ENCODE data around the gene PCDHGA2. TPM values are rescaled to one million over a fixed set of nuclear protein-coding genes. Genes with fewer than 3 reads are reported as not detected.
"Not testable (repeated sequence)": the region's sequence is repeated elsewhere in the genome, so short reads cannot be mapped to it uniquely, and the experiment has no call there.

The PCDHGA2 gene
- polyA plus RNA-seq, 1 donor from 2014 or later = 0.21 TPM

- H3K4me2 ChIP-seq (ENCODE audit: low read length) = no peak overlapping the region
- H3K36me3 ChIP-seq (ENCODE audit: insufficient read depth, low read length) = no peaks in the 10 kb centered on the region
- peaks cover 31% of the 10 kb centered on the region for H3K9me3 ChIP-seq (ENCODE audit: low read length)
- no peaks in the 10 kb centered on the region for H4K20me1 ChIP-seq (ENCODE audit: insufficient read depth)
- no peak overlapping the region for H3K27ac ChIP-seq (ENCODE audit: low read length)
- TF ChIP-seq MXI1 (conservative IDR thresholded peaks at IDR 0.05; ENCODE audit: poor library complexity, severe bottlenecking) (no peak), EZH2 (IDR thresholded peaks at IDR 0.05; ENCODE audit: borderline replicate concordance, insufficient read depth, low read length, poor library complexity, severe bottlenecking) (no peak), EP300 (conservative IDR thresholded peaks at IDR 0.05; ENCODE audit: poor library complexity, severe bottlenecking) (no peak), SMC3 (conservative IDR thresholded peaks at IDR 0.05; ENCODE audit: poor library complexity) (no peak), CTCF (IDR thresholded peaks at IDR 0.05; ENCODE audit: poor library complexity, severe bottlenecking) (no peak), POLR2AphosphoS5 (IDR thresholded peaks at IDR 0.05) (no peak), REST (IDR thresholded peaks at IDR 0.05; ENCODE audit: borderline replicate concordance) (no peak), TAF1 (IDR thresholded peaks at IDR 0.05; ENCODE audit: low read depth) (no peak), RAD21 (conservative IDR thresholded peaks at IDR 0.05) (no peak)
- H3K4me3 ChIP-seq (ENCODE audit: low read length) = no peak overlapping the region
- H3K9me2 ChIP-seq (ENCODE audit: insufficient read depth, low read length) = no peaks in the 10 kb centered on the region
- H3F3A ChIP-seq (ENCODE audit: insufficient read depth, low read length, poor library complexity, severe bottlenecking) = no peaks in the 10 kb centered on the region
- H2AFZ ChIP-seq (ENCODE audit: low read depth, low read length) = no peak overlapping the region
- H3K27me3 ChIP-seq (ENCODE audit: insufficient read depth, low read depth, low read length) = no peaks in the 10 kb centered on the region
- no peaks in the 10 kb centered on the region for H3K79me2 ChIP-seq (replicated peaks; ENCODE audit: insufficient read depth, low read length)
- no peak overlapping the region for H3K9ac ChIP-seq (ENCODE audit: low read length)
Observed at GRCh38 chr5:141384471-141385267, 46.1 kb downstream of the PCDHGA2 start.

- Histone ChIP-seq H3K4me3 (ENCODE audit: low read length) (peak within 1 kb of the TSS; percentile 53), H3K9me3 (ENCODE audit: low read length) (peaks cover 36% of the 10 kb centered on the region), H3K27ac (ENCODE audit: low read length) (peak within 1 kb of the TSS; percentile 41)
- not testable (repeated sequence) for H3K36me3 ChIP-seq (ENCODE audit: insufficient read depth, low read length); H3K9ac ChIP-seq (ENCODE audit: low read length); H4K20me1 ChIP-seq (ENCODE audit: insufficient read depth); H3K79me2 ChIP-seq (replicated peaks; ENCODE audit: insufficient read depth, low read length); H3K27me3 ChIP-seq (ENCODE audit: insufficient read depth, low read depth, low read length); H2AFZ ChIP-seq (ENCODE audit: low read depth, low read length); H3K9me2 ChIP-seq (ENCODE audit: insufficient read depth, low read length); H3K4me2 ChIP-seq (ENCODE audit: low read length); H3F3A ChIP-seq (ENCODE audit: insufficient read depth, low read length, poor library complexity, severe bottlenecking)
- TF ChIP-seq RAD21 (conservative IDR thresholded peaks at IDR 0.05) = peak; percentile 70
- TF ChIP-seq SMC3 (conservative IDR thresholded peaks at IDR 0.05; ENCODE audit: poor library complexity) = peak; percentile 65
- TF ChIP-seq CTCF (IDR thresholded peaks at IDR 0.05; ENCODE audit: poor library complexity, severe bottlenecking) = peak; percentile 69
Observed at GRCh38 chr5:141387557-141388311, 49.2 kb downstream of the PCDHGA2 start, which contains the start of gene PCDHGB4. TSS of gene PCDHGB4 (plus strand) at chr5:141387698. CDS start at chr5:141387885, 187 bp downstream.

Data from neural cell (in vitro differentiated cells).